Keratinocyte (primary cell): Measurements from ENCODE around the gene MPZ. TPM values are rescaled to one million over a fixed set of nuclear protein-coding genes. Genes with fewer than 3 reads are reported as not detected.
"Not testable (repeated sequence)": the region's sequence is repeated elsewhere in the genome, so short reads cannot be mapped to it uniquely, and the experiment has no call there.

Experiments used
- DNase-seq: peaks from one replicate; pipeline ENCODE4 v3.0.0-alpha.2; 2011; ENCODE audit warnings: low read depth, missing footprints, low spot score
- FAIRE-seq: peaks from 2 replicates; lab custom pipeline; 2011; peaks lifted over from hg19 to GRCh38; lab: Jason Lieb, UNC
- H2AFZ ChIP-seq: 2 replicates; pipeline ENCODE4 v1.6.0; 2012; ENCODE audit warnings: low read length, control low read depth, inconsistent platforms; ENCODE audit not compliant: control insufficient read depth
- H3K27ac ChIP-seq: 2 replicates; pipeline ENCODE4 v1.5.1; 2011; ENCODE audit warnings: low read length; ENCODE audit not compliant: control insufficient read depth, insufficient read depth
- H3K27me3 ChIP-seq: 3 replicates; pipeline ENCODE4 v1.6.0; 2011; ENCODE audit warnings: low read length; ENCODE audit not compliant: control insufficient read depth, insufficient read depth; ENCODE audit errors: extremely low read depth
- H3K36me3 ChIP-seq, 2 experiments: 2 replicates in 1 of 2; 3 replicates in 1 of 2; pipeline ENCODE4 v1.5.1; 2011; ENCODE audit warnings: low read length in 2 of 2, mild to moderate bottlenecking in 1 of 2; ENCODE audit not compliant: control insufficient read depth in 2 of 2, insufficient read depth in 2 of 2; ENCODE audit errors: extremely low read depth in 1 of 2
- H3K4me1 ChIP-seq: 3 replicates; pipeline ENCODE4 v1.5.1; 2011; ENCODE audit warnings: low read length; ENCODE audit not compliant: control insufficient read depth, insufficient read depth; ENCODE audit errors: extremely low read depth
- H3K4me2 ChIP-seq: 3 replicates; pipeline ENCODE4 v1.6.0; 2011; ENCODE audit warnings: low read depth, low read length; ENCODE audit not compliant: control insufficient read depth, insufficient read depth; ENCODE audit errors: extremely low read depth
- H3K4me3 ChIP-seq, 3 experiments: fragments of 200-600 bp in 1 of 3; sonication (generic) in 1 of 3; 2 replicates in 2 of 3; 3 replicates in 1 of 3; pipeline ENCODE4 v1.5.1; 2011 to 2016; ENCODE audit warnings: low read length in 3 of 3, mild to moderate bottlenecking in 3 of 3, control low read depth in 2 of 3, inconsistent platforms in 1 of 3, low read depth in 1 of 3, mixed read lengths in 1 of 3, mixed run types in 1 of 3, moderate library complexity in 1 of 3; ENCODE audit not compliant: control insufficient read depth in 2 of 3, insufficient read depth in 2 of 3; ENCODE audit errors: extremely low read depth in 1 of 3
- H3K79me2 ChIP-seq: 2 replicates; pipeline ENCODE4 v1.6.0; 2012; ENCODE audit warnings: low read length; ENCODE audit not compliant: control insufficient read depth, insufficient read depth
- H3K9ac ChIP-seq: 3 replicates; pipeline ENCODE4 v1.6.0; 2011; ENCODE audit warnings: low read length; ENCODE audit not compliant: control insufficient read depth, insufficient read depth; ENCODE audit errors: extremely low read depth
- H3K9me1 ChIP-seq: 3 replicates; pipeline ENCODE4 v1.6.0; 2011; ENCODE audit warnings: low read length; ENCODE audit not compliant: control insufficient read depth, insufficient read depth; ENCODE audit errors: extremely low read depth
- H3K9me3 ChIP-seq: 2 replicates; pipeline ENCODE4 v1.5.1; 2012; ENCODE audit warnings: low read depth, low read length; ENCODE audit not compliant: control insufficient read depth
- H4K20me1 ChIP-seq: 3 replicates; pipeline ENCODE4 v1.6.0; 2011; ENCODE audit warnings: low read length; ENCODE audit not compliant: control insufficient read depth, insufficient read depth; ENCODE audit errors: extremely low read depth
- CTCF ChIP-seq, 3 experiments: IDR thresholded peaks in 1 of 3; conservative IDR thresholded peaks in 1 of 3; optimal IDR thresholded peaks in 1 of 3; 2 replicates in 2 of 3; 3 replicates in 1 of 3; pipeline versions ENCODE3 to v1.5.1; 2011; ENCODE audit warnings: low read length in 3 of 3, mild to moderate bottlenecking in 3 of 3, moderate library complexity in 2 of 3, control low read depth in 1 of 3, inconsistent platforms in 1 of 3; ENCODE audit not compliant: insufficient read depth in 2 of 3; ENCODE audit errors: extremely low read depth in 1 of 3
- EZH2 ChIP-seq: IDR thresholded peaks from one replicate; pipeline ENCODE4 v1.6.1; 2012; ENCODE audit warnings: inconsistent platforms, mild to moderate bottlenecking, low read length, moderate library complexity
- dilution Hi-C: fragments of 300-500 bp; cut with MboI; formaldehyde crosslinking; loops from one replicate; pipeline ENCODE4 v1.7.0; 2020; ENCODE audit warnings: low sequenced_read_pairs; ENCODE audit not compliant: extremely low pct_ligation_motif_present
- polyA plus RNA-seq, 5 experiments: library from polyadenylated mRNA; depleted of rRNA in 3 of 5; stranded (reverse) in 3 of 5; stranded (forward) in 1 of 5; unstranded in 1 of 5; fragments of >200 nt; gene quantifications; 1 replicate in 1 of 5; 2 replicates in 3 of 5; 3 replicates in 1 of 5; pipeline versions ENCODE4 v1.2.1 to v1.2.3, GENCODE V29; 2011 to 2012; ENCODE audit warnings: missing spikeins in 2 of 5, low read depth in 1 of 5, low replicate concordance in 1 of 5

MPZ gene
- polyA plus RNA-seq, 1 donor (not counting 4 experiments of a cell fraction or from before 2014, with no cell fraction given): 0.45 TPM

GRCh38 chr1:161324020-161324419 lies 14.3 kb upstream of the MPZ start:
- H3K9me1 ChIP-seq: no peaks in the 10 kb centered on the region
- H3K4me3 ChIP-seq: no peak overlapping the region
- H3K36me3 ChIP-seq: peaks cover 9 to 16% of the 10 kb centered on the region in 2 experiments
- H3K27ac ChIP-seq: no peak overlapping the region
- H3K79me2 ChIP-seq: peaks cover 9% of the 10 kb centered on the region
- DNase-seq (no peak), FAIRE-seq (no peak)
- H3K4me2 ChIP-seq: no peak overlapping the region
- no peaks in the 10 kb centered on the region for H3K4me1 ChIP-seq
- dilution Hi-C loops: no loop called here
- no peak overlapping the region for H2AFZ ChIP-seq
- H3K9me3 ChIP-seq: no peaks in the 10 kb centered on the region
- TF ChIP-seq EZH2 (no peak), CTCF (optimal IDR thresholded peaks at IDR 0.05 in 1 of 3, IDR thresholded peaks at IDR 0.05 in 1 of 3, conservative IDR thresholded peaks at IDR 0.05 in 1 of 3; ENCODE audit: extremely low read depth in 1 of 3, insufficient read depth in 2 of 3, low read length in 3 of 3) (no peak)
- no peaks in the 10 kb centered on the region for H3K27me3 ChIP-seq
- no peak overlapping the region for H3K9ac ChIP-seq
- H4K20me1 ChIP-seq: no peaks in the 10 kb centered on the region

- H3K9ac ChIP-seq, dilution Hi-C loops, H3K4me3 ChIP-seq, FAIRE-seq, H4K20me1 ChIP-seq, H3K27ac ChIP-seq, H2AFZ ChIP-seq, H3K9me1 ChIP-seq, H3K36me3 ChIP-seq, H3K27me3 ChIP-seq, H3K9me3 ChIP-seq, H3K4me2 ChIP-seq, DNase-seq: not testable (repeated sequence)
- peaks cover 11% of the 10 kb centered on the region for H3K4me1 ChIP-seq
- H3K79me2 ChIP-seq: peaks cover 24% of the 10 kb centered on the region
Measured at GRCh38 chr1:161315841-161316674, 6.3 kb upstream of the MPZ start.
